Metanephros (tissue), 2 donors: ENCODE data around the gene P4HA2. TPM values are rescaled to one million over a fixed set of nuclear protein-coding genes. Genes with fewer than 3 reads are reported as not detected.

Source experiments
- small RNA-seq: library from RNA; depleted of rRNA; stranded (forward); fragments of <200 nt; gene quantifications from one replicate; pipeline ENCODE3, GENCODE V24; 2014; ENCODE audit warnings: low replicate concordance
- total RNA-seq: library from RNA; depleted of rRNA; stranded (reverse); fragments of >200 nt; gene quantifications from one replicate; pipeline ENCODE4 v1.2.3, GENCODE V29; 2014

The P4HA2 gene
- 28.6 TPM for total RNA-seq

DNA sequence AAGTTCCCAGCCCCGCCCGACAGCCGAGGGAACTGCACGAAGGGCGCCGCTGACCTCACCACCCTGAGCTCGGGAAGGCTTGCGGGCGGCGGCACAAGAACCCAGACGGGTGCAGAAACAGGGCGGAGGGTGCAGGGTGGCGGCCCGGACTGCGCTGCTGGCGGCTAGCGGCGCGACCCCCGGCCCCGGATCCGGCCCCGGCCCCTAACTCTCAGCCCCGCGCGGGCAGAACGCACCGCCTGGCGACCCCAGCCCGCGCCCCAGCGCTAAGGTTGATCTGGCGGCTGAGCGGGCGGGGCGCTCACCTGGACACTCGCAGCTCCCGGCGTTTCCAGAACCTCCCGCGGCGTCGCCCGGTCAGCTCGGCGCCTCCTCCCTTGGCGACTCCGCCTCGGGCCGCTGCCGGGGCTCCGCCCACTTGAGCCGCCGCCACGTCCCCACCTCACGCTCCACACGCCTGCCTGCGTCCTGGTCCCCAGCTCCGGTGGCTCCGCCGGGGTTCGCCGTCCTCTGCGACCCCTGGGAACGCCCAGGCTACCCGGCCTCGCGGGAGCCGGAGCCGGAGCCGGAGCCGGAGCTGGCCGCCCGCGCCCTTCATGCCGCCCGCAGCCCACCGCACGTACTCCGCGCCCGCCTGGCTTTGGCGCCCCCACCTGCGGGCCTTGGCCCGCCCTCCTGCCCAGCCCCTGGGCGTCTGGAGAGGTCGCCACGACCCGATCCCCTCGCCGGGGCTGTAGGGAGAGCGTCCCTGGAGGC lies at the start of gene P4HA2:
P4HA2 (minus strand) TSS at position 369 of the 756 bp plus-strand sequence. CDS start 9,227 bp downstream, outside the sequence.

DNA sequence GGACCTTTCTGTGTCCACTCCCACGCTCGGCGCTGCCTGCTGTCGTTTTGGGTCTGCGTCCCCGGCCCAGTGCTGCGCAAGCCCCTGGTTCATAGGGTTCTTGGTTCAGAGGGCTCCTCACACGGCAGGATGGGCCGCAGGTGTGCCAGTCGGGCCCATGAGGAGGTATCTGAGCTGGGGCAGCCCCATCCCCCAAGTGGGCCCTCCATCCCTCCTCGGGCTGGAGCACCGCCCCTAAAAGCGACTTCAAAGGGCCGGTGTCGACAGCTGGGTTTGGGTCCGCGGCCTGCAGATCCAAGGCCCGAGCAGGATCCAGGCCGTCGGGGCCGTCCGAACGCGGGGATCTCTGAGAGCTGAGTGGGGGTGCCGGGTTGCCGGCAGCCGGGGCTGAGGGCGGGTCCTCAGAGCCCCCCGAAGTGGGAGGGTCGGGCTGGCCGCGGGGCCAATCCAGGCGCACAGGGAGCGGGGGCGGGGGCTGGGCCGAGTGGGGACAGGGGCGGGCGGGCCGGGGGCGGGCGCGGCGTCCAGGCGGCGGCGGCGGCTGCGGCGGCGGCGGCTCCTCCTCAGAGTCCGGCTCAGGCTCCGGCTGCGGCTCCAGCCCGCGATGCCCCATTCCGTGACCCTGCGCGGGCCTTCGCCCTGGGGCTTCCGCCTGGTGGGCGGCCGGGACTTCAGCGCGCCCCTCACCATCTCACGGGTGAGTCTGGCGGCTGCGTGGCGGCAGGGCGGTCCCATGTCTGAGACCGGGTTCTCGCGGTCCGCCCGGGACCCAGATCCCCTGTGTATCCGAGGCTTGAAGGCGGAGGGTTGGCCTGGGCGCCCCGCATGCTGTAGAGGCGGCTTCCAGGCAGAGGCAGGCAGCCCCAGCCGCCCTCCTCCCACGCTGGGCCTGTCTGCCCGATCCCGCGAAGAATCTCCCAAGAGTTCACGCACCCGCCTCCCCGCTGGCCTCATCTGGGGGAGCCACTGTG lies 29.8 kb upstream of the P4HA2 start, which contains the start of gene PDLIM4:
PDLIM4 (plus strand) TSS at position 566 of the 971 bp plus-strand sequence; CDS start at position 605, 39 bp downstream.

Small RNA genes lying within 50 kb of the gene (small RNA-seq; reads per million reads assigned to genes)
- gene AC063976.4, result not detected

Other genes with a start within 250 kb of the P4HA2 start
- gene ACSL6, start 216.2 kb downstream of the P4HA2 start, total RNA-seq, result 4.9 TPM
- gene IL3, start 167.2 kb downstream of the P4HA2 start, total RNA-seq, result not detected
- gene CSF2, start 154.1 kb downstream of the P4HA2 start, total RNA-seq, result not detected
- 25.9 TPM for gene PDLIM4, start 29.8 kb upstream of the P4HA2 start, total RNA-seq
- gene SLC22A4, start 66.5 kb upstream of the P4HA2 start, total RNA-seq, result 4.3 TPM
- 26.9 TPM for gene SLC22A5, start 141.9 kb upstream of the P4HA2 start, total RNA-seq